RWPE2 (cell line): ENCODE data around the gene MRPS25.

Source experiments
- ATAC-seq: fragments of 200-7000 bp; cut with Tn5 transposase; 3 replicates; pipeline ENCODE4 v1.9.1; 2021; ENCODE audit warnings: low read depth
- DNase-seq: peaks from one replicate; pipeline ENCODE4 v3.0.0-alpha.2; 2020; ENCODE audit warnings: low spot score
- H3K27ac ChIP-seq: fragments of 450-650 bp; 2 replicates; pipeline ENCODE4 v1.5.1; 2017; ENCODE audit warnings: mild to moderate bottlenecking; ENCODE audit not compliant: poor library complexity, severe bottlenecking
- H3K27me3 ChIP-seq: fragments of 250-450 bp; sonication (Bioruptor Pico); 2 replicates; pipeline ENCODE4 v1.5.1; 2021; ENCODE audit warnings: mild to moderate bottlenecking, moderate library complexity; ENCODE audit not compliant: insufficient read depth, poor library complexity, severe bottlenecking
- H3K36me3 ChIP-seq: fragments of 250-450 bp; sonication (Bioruptor Pico); 2 replicates; pipeline ENCODE4 v1.5.1; 2020; ENCODE audit warnings: low read depth, mild to moderate bottlenecking, moderate library complexity
- H3K4me1 ChIP-seq: fragments of 250-450 bp; sonication (Bioruptor Pico); 2 replicates; pipeline ENCODE4 v1.5.1; 2021; ENCODE audit warnings: mild to moderate bottlenecking, moderate library complexity; ENCODE audit not compliant: insufficient read depth, poor library complexity, severe bottlenecking
- H3K4me3 ChIP-seq: fragments of 250-450 bp; sonication (Bioruptor Pico); 2 replicates; pipeline ENCODE4 v1.5.1; 2021; ENCODE audit warnings: mild to moderate bottlenecking, moderate library complexity; ENCODE audit not compliant: severe bottlenecking
- H3K9me3 ChIP-seq: fragments of 250-450 bp; sonication (Bioruptor Pico); 2 replicates; pipeline ENCODE4 v1.5.1; 2021; ENCODE audit warnings: mild to moderate bottlenecking, moderate library complexity; ENCODE audit not compliant: severe bottlenecking
- TF ChIP-seq, protein P1 (sequence below): fragments of 450-650 bp; IDR thresholded peaks from one replicate; pipeline ENCODE4 v1.5.1; 2017; ENCODE audit warnings: mild to moderate bottlenecking, moderate library complexity; ENCODE audit not compliant: poor library complexity, severe bottlenecking

The MRPS25 gene

DNA sequence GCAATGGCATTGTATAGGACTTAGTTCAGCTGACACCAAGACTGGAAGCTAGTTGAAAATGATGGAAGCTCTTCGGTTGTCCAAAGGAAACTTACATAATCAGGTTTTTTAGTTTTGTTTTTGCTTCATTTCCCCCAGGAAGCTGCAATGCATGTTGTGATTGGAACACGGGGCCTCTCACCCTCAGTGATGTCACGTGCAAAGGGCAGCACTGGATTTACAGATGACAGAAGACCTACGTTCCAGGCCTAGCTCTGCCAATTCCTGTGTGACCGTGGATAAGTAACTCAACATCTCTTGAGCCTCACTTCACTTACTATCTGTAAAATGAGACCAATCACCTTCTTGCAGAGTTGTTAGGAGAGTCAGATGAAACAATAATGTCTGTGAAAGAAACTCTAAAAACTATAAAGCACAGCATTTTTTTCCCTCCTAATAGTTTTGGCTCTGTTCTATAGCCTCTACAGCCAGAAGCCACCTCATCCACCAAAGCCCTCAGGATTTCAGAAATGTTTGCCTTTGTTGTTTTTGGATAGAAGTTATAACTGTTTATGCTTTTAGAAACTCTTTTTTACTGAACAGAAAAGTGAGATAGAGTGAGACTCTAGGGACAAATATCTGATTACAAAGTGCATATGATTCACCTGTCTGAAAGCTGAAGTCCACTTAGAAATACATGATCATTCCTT, 29.2 kb upstream of the MRPS25 start:
- H3K4me1 ChIP-seq: peaks cover 4% of the 10 kb centered on the region
- peaks cover 60% of the 10 kb centered on the region for H3K36me3 ChIP-seq
- no peak for DNase-seq
- ATAC-seq: no peak
- no peaks in the 10 kb centered on the region for H3K27me3 ChIP-seq
- no peak overlapping the region for H3K4me3 ChIP-seq
- H3K27ac ChIP-seq: no peak overlapping the region
- TF ChIP-seq, protein P1, sequence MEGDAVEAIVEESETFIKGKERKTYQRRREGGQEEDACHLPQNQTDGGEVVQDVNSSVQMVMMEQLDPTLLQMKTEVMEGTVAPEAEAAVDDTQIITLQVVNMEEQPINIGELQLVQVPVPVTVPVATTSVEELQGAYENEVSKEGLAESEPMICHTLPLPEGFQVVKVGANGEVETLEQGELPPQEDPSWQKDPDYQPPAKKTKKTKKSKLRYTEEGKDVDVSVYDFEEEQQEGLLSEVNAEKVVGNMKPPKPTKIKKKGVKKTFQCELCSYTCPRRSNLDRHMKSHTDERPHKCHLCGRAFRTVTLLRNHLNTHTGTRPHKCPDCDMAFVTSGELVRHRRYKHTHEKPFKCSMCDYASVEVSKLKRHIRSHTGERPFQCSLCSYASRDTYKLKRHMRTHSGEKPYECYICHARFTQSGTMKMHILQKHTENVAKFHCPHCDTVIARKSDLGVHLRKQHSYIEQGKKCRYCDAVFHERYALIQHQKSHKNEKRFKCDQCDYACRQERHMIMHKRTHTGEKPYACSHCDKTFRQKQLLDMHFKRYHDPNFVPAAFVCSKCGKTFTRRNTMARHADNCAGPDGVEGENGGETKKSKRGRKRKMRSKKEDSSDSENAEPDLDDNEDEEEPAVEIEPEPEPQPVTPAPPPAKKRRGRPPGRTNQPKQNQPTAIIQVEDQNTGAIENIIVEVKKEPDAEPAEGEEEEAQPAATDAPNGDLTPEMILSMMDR: no peak
- no peaks in the 10 kb centered on the region for H3K9me3 ChIP-seq

DNA sequence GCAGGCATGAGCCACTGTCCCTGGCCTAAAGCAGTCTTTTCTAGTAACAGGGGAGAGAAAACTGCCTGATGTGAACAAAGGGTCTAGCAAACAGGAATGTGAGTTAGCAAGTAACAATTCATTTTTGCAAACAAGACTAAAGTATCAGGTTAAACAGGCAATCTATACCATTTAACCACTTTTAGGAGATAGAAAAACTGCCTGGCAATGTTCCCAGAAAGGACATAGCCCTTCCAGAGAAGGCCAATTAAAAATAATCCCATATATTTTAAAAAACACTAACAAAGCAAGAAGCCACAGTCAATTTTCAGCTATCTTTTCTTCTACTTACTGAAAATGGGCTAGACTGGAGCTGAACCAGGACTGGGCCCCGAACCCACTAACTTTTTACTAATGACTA, 27.6 kb upstream of the MRPS25 start:
- H3K4me3 ChIP-seq: no peak overlapping the region
- H3K27ac ChIP-seq: no peak overlapping the region
- TF ChIP-seq, protein P1: no peak
- H3K27me3 ChIP-seq: no peaks in the 10 kb centered on the region
- no peak for DNase-seq
- no peaks in the 10 kb centered on the region for H3K4me1 ChIP-seq
- no peaks in the 10 kb centered on the region for H3K9me3 ChIP-seq
- no peak for ATAC-seq
- peaks cover 71% of the 10 kb centered on the region for H3K36me3 ChIP-seq

DNA sequence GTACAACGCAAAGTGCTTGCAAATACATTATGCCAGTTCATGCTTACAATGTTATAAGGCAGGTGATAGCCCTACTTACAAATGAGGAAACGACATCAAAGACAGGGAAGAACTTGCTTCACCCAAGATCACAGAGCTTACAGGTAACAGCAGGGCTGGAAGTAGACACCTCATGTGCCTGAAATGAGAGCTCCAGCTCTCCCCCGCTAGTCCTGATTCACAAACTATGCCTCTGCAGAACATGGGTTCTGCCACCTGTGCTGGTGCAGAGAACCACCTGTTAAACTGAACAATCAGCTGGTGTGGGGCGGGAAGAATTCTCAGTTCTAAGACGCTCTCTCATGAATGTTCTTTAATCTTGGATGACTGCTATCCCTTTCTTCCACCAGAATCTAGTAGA, 26.5 kb upstream of the MRPS25 start:
- H3K27ac ChIP-seq: no peak overlapping the region
- DNase-seq (no peak), ATAC-seq (no peak)
- H3K27me3 ChIP-seq: no peaks in the 10 kb centered on the region
- H3K36me3 ChIP-seq: peaks cover 72% of the 10 kb centered on the region
- TF ChIP-seq, protein P1: no peak
- no peaks in the 10 kb centered on the region for H3K4me1 ChIP-seq
- no peak overlapping the region for H3K4me3 ChIP-seq
- H3K9me3 ChIP-seq: no peaks in the 10 kb centered on the region

DNA sequence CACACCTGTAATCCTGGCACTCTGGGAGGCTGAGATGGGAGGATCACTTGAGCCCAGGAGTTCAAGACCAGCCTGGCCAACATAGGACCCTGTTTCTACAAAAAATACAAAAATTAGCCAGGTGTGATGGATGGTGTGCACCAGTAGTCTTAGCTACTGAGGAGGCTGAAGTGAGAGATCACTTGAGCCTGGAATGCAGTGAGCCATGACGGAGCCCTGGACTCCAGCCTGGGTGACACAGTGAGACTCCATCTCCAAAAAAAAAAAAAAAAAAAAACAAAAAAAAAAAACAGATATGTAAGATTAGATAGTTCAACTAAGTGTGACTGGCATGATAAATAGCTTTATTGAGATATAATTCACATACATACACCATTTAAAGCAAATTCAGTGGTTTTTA, 24.1 kb upstream of the MRPS25 start:
- TF ChIP-seq, protein P1: no peak
- H3K27me3 ChIP-seq: no peaks in the 10 kb centered on the region
- peaks cover 73% of the 10 kb centered on the region for H3K36me3 ChIP-seq
- ATAC-seq (no peak), DNase-seq (no peak)
- H3K9me3 ChIP-seq: no peaks in the 10 kb centered on the region
- H3K4me1 ChIP-seq: no peaks in the 10 kb centered on the region
- H3K4me3 ChIP-seq: no peak overlapping the region
- no peak overlapping the region for H3K27ac ChIP-seq

DNA sequence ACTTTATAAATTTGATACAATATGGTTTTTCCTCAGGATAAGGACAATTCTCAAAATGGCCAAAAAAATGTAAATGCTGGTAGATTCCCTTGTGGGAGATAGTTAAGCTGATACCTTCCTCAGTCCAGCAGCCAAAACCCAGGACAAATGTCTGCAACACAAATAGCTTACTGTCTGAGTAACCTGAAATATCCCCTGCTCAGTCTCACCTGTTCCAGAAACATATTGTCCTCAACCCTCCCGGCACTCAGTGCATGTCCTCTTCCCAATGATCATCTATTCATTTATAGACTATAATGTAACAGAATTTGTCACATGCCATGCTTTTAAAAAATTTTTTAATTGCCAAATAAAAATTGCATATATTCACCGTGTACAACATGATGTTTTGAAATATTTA, 21.6 kb upstream of the MRPS25 start:
- TF ChIP-seq, protein P1: no peak
- no peak for ATAC-seq
- H3K9me3 ChIP-seq: no peaks in the 10 kb centered on the region
- peaks cover 76% of the 10 kb centered on the region for H3K36me3 ChIP-seq
- no peak overlapping the region for H3K27ac ChIP-seq
- H3K4me3 ChIP-seq: no peak overlapping the region
- no peaks in the 10 kb centered on the region for H3K27me3 ChIP-seq
- H3K4me1 ChIP-seq: no peaks in the 10 kb centered on the region
- no peak for DNase-seq
